ENCODE data around the gene PTPRN2. TPM values are rescaled to one million over a fixed set of nuclear protein-coding genes. Genes with fewer than 3 reads are reported as not detected.

The PTPRN2 gene
- total RNA-seq, 1 experiment from 2014 or later, result not detected

GRCh38 chr7:157869793-157870192 is 717.8 kb downstream of the PTPRN2 start:
- intact Hi-C loops (cut with micrococcal nuclease; ENCODE audit: unreplicated experiment), result no loop called here
- no peak for TF ChIP-seq EZH2 (IDR thresholded peaks at IDR 0.05; ENCODE audit: low read depth)
- TF ChIP-seq CTCF (conservative IDR thresholded peaks at IDR 0.05), result no peak
- no peak overlapping the region for H3K4me2 ChIP-seq

GRCh38 chr7:157867685-157868305 is 719.8 kb downstream of the PTPRN2 start:
- POLR2A ChIA-PET (ENCODE audit: unreplicated experiment), result no interaction called here
- H3K9me3 ChIP-seq (ENCODE audit: insufficient read depth, low read depth), result no peaks in the 10 kb centered on the region

More at GRCh38 chr7:157869793-157870192, 717.8 kb downstream of the PTPRN2 start:
- no peaks in the 10 kb centered on the region for H3K79me2 ChIP-seq (ENCODE audit: low read depth)
- no TSS peak for BruUV-seq (replicated peaks)
- no peaks in the 10 kb centered on the region for H3K4me1 ChIP-seq (replicated peaks; ENCODE audit: insufficient read depth)
- ChIA-PET CTCF (no interaction called here), POLR2A (ENCODE audit: unreplicated experiment) (no interaction called here)
- no peak for DNase-seq
- H3K4me3 ChIP-seq, result no peak overlapping the region
- H2AFZ ChIP-seq, result no peak overlapping the region
- no peaks in the 10 kb centered on the region for H4K20me1 ChIP-seq (ENCODE audit: insufficient read depth)
- H3K27me3 ChIP-seq (ENCODE audit: insufficient read depth, low read depth), result peaks cover 89% of the 10 kb centered on the region
- H3F3A ChIP-seq (ENCODE audit: insufficient read depth, low read depth), result no peaks in the 10 kb centered on the region
- H3K27ac ChIP-seq, result no peak overlapping the region
- no peaks in the 10 kb centered on the region for H3K9me2 ChIP-seq (ENCODE audit: insufficient read depth)
- H3K36me3 ChIP-seq (ENCODE audit: low read depth), result no peaks in the 10 kb centered on the region
- no peaks in the 10 kb centered on the region for H3K9me3 ChIP-seq (ENCODE audit: insufficient read depth, low read depth)

DNA sequence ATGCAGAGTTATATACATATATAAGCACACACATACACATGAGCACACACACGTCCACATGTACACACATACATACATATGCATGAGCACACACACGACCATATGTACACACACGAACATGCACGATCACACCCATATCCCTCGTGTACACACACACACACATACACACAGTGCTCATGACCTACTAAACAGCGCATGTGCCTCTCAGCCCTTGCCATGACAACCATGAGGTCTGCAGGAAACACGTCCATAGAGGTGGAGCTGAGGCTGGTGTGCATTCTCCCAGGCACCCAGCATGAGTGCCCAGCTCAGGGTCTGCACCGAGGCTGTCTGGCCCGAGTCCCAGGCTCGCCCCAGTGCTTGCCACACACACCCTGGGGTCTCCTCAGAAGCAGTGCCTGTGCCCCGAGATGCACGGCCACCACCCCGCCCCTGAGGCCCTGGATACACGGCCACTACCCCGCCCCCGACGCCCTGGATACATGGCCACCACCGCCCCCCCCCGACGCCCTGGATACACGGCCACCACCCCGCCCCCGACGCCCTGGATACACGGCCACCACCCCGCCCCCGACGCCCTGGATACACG is 721.2 kb downstream of the PTPRN2 start:
- CTCF ChIA-PET, result no interaction called here
- H3K4me1 ChIP-seq (replicated peaks; ENCODE audit: insufficient read depth), result no peaks in the 10 kb centered on the region
- no peaks in the 10 kb centered on the region for H3K36me3 ChIP-seq (ENCODE audit: low read depth)
- no peak overlapping the region for H3K27ac ChIP-seq
- intact Hi-C loops (cut with micrococcal nuclease; ENCODE audit: unreplicated experiment), result no loop called here
- TF ChIP-seq CTCF (conservative IDR thresholded peaks at IDR 0.05), result no peak
- TF ChIP-seq EZH2 (IDR thresholded peaks at IDR 0.05; ENCODE audit: low read depth), result no peak
- POLR2A ChIA-PET (ENCODE audit: unreplicated experiment), result no interaction called here
- H3K4me3 ChIP-seq, result no peak overlapping the region
- BruUV-seq (replicated peaks), result no TSS peak
- H2AFZ ChIP-seq, result no peak overlapping the region
- no peaks in the 10 kb centered on the region for H3K9me3 ChIP-seq (ENCODE audit: insufficient read depth, low read depth)
- no peak for DNase-seq
- no peak overlapping the region for H3K4me2 ChIP-seq
- no peaks in the 10 kb centered on the region for H3F3A ChIP-seq (ENCODE audit: insufficient read depth, low read depth)
- H3K79me2 ChIP-seq (ENCODE audit: low read depth), result no peaks in the 10 kb centered on the region
- peaks cover 91% of the 10 kb centered on the region for H3K27me3 ChIP-seq (ENCODE audit: insufficient read depth, low read depth)
- H3K9me2 ChIP-seq (ENCODE audit: insufficient read depth), result no peaks in the 10 kb centered on the region
- no peaks in the 10 kb centered on the region for H4K20me1 ChIP-seq (ENCODE audit: insufficient read depth)

More at GRCh38 chr7:157867685-157868305, 719.8 kb downstream of the PTPRN2 start:
- no peak overlapping the region for H3K27ac ChIP-seq
- intact Hi-C loops (cut with micrococcal nuclease; ENCODE audit: unreplicated experiment), result no loop called here
- DNase-seq, result no peak
- no peak overlapping the region for H2AFZ ChIP-seq
- H3F3A ChIP-seq (ENCODE audit: insufficient read depth, low read depth), result no peaks in the 10 kb centered on the region
- H3K79me2 ChIP-seq (ENCODE audit: low read depth), result no peaks in the 10 kb centered on the region
- TF ChIP-seq CTCF (conservative IDR thresholded peaks at IDR 0.05) (no peak), EZH2 (IDR thresholded peaks at IDR 0.05; ENCODE audit: low read depth) (peak; percentile 87; the same call in 1 of the 2 replicates)
- peaks cover 89% of the 10 kb centered on the region for H3K27me3 ChIP-seq (ENCODE audit: insufficient read depth, low read depth)
- CTCF ChIA-PET, result no interaction called here
- BruUV-seq (replicated peaks), result no TSS peak
- H3K36me3 ChIP-seq (ENCODE audit: low read depth), result no peaks in the 10 kb centered on the region
- no peaks in the 10 kb centered on the region for H4K20me1 ChIP-seq (ENCODE audit: insufficient read depth)
- H3K4me1 ChIP-seq (replicated peaks; ENCODE audit: insufficient read depth), result no peaks in the 10 kb centered on the region
- no peak overlapping the region for H3K4me2 ChIP-seq
- H3K4me3 ChIP-seq, result no peak overlapping the region
- no peaks in the 10 kb centered on the region for H3K9me2 ChIP-seq (ENCODE audit: insufficient read depth)

Data from PC-9 (cell line).